NCI-H2081 (cell line): ENCODE results near the gene SMG6.

Experiments used
- DNase-seq, 2 experiments: peaks; one replicate each; lab custom pipeline; 2025; lab: John Stamatoyannopoulos, UW

SMG6 gene

GRCh38 chr17:2076087-2076984 lies 227.2 kb downstream of the SMG6 start:
- peak in 1 of 2 experiments; percentile 45 for DNase-seq

- no peak for DNase-seq
Measured at GRCh38 chr17:2075336-2076086, 228.1 kb downstream of the SMG6 start.

GRCh38 chr17:2074919-2075318 lies 228.7 kb downstream of the SMG6 start:
- DNase-seq = no peak

GRCh38 chr17:2071455-2072281 lies 231.9 kb downstream of the SMG6 start:
- DNase-seq = no peak

- no peak for DNase-seq
Measured at GRCh38 chr17:2071024-2071385, 232.6 kb downstream of the SMG6 start.

GRCh38 chr17:2070241-2071023 lies 233.2 kb downstream of the SMG6 start:
- DNase-seq = no peak

- peak in 1 of 2 experiments; percentile 40 for DNase-seq
Measured at GRCh38 chr17:2068519-2069051, 235.0 kb downstream of the SMG6 start.

DNA sequence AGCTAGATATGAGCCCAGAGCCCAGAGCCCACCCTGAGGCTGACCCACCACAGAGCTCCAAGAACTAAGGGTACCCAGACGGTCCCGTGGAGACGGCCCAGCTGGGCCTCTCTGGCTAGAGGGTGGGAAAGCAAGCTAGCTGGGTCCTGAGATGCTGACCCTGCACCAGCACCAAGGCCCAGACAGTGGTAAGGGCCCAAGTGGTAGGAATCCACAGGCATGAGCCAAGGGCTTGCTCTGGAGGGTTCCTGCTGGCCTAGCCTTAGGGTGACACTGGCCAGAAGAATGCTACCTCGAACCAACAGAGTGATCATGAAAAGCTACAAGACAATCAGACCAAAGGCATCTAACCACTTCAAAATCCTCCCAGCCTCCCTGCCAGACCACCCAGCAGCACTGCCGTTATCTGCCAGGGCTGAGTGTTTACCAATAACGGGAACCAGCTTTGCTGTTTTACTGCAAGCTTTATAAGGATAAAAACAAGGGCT lies 235.5 kb downstream of the SMG6 start:
- DNase-seq = no peak

- DNase-seq = peak in 1 of 2 experiments; percentile 24
Measured at GRCh38 chr17:2067608-2068024, 236.0 kb downstream of the SMG6 start.

GRCh38 chr17:2067048-2067561 lies 236.5 kb downstream of the SMG6 start:
- no peak for DNase-seq

DNA sequence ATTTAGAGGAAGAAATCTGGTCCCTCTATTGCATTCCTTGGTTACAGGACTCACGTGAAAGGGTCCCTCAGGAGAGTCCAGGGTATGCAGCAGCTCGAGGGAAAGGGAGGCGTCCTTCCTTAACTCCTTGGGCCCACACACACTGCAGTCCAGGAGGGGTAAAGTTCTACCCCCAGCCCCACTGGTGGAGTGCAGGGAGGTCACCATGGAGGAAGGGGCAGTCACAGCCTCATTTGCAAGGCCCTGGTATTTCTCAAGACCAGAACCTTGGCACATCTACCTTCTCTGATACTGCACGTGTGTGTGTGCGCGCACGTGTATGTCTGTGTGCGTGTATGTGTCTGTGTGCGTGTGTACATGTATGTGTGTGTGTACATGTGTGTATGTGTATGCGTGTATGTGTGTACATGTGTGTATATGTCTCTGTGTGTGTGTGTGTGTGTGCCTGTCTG lies 237.6 kb downstream of the SMG6 start:
- DNase-seq = no peak

DNA sequence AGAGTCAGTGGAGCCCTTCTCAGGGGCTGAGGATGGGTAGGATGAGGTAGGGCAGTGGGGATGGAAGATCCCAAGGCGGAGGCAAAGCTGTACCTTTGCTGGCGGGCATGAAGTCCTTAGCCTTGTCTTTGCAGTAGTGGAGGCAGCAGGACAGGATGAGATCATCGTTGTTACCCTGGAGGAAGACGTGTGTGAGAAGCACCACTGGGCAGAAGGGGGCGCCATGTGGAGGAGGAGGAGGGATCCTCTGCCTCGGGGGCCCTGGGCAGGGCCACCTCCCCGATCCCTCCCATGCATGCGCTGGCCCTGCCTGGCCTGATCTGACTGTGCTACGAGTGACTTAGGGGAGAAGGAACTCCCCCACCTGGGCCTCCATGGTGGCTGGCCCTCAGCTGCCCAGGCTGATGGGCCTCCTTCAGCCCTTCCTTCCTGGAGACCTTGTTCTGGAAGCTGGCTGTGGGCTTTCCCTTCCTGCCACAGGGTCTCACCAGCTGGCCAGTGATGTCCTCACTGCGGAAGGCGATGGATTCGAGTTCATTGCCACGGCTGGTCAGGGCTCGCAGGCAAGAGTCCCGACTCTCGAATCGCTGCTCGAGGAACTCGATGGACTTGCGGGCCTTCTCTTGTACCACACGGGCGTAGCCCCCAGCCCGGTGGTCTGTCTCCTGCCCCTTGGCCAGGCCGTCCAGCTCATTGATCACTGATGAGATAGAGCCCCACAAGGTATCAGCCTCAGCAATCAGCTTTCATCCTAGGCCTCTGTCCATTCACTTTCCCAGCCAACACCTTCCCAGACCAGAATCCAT lies 238.4 kb downstream of the SMG6 start:
- no peak for DNase-seq

DNA sequence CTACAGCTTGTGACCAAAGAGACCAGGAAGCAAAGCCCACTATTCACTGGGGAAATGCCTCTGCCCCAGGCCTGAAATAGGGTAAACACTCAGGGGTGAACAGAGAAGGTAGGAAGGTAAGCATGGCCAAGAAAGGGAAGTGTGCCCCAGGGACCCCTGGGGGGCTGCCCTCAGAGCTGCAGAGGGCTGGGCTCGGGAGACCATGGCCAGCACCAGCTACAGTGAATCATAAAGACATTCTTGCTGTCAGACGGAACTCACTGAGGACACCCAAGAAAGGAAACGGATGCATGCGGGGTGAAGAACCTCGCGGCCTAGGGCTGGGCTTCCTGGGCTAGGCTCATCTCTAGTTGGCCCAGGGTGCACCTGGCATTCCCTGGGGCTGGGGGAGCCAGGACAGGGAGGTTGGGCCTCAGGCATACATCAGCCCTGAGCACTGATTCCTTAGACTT lies 239.0 kb downstream of the SMG6 start:
- DNase-seq = no peak

DNA sequence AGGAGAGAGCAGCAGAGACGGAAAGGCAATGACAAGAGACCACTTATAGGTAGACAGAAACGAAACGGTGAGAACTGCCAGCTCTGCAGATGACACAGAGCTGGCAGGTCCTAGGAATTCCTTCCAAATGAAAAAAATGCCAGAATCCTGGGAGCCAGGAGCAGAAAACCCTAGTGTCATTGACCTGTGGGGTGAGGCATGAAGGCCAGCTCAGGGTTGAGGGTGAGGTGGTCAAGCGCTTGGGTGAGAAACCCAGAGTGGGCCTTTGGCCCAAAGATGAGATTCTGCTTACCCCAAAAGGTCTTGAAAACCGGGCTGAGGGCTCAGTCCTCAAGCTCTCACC lies 239.5 kb downstream of the SMG6 start:
- DNase-seq = no peak

- no peak for DNase-seq
Measured at GRCh38 chr17:2063261-2064146, 240.1 kb downstream of the SMG6 start.

- DNase-seq = no peak
Measured at GRCh38 chr17:2062571-2063183, 240.9 kb downstream of the SMG6 start.

GRCh38 chr17:2061441-2061958 lies 242.1 kb downstream of the SMG6 start:
- no peak for DNase-seq
